Daoy (cell line): Measurements from ENCODE around the gene DBNDD1. TPM values are rescaled to one million over a fixed set of nuclear protein-coding genes. Genes with fewer than 3 reads are reported as not detected.
"Not testable (repeated sequence)": the region's sequence is repeated elsewhere in the genome, so short reads cannot be mapped to it uniquely, and the experiment has no call there.

Experiments
- DNase-seq: peaks from one replicate; pipeline ENCODE4 v3.0.0-alpha.2; 2015; ENCODE audit warnings: low read depth
- total RNA-seq: library from RNA; depleted of rRNA; stranded (reverse); fragments of >200 nt; shearing (Covaris generic); gene quantifications from 2 replicates; pipeline ENCODE4 v1.2.3, GENCODE V29; 2014; rRNA removed

DBNDD1 gene
- 2.6 and 3.0 TPM in 2 replicates for total RNA-seq

- no peak for DNase-seq
Observed at GRCh38 chr16:90018652-90019542, at the start of gene DBNDD1. DBNDD1 (minus strand) TSS chr16:90019456; CDS start chr16:90019341, 115 bp downstream.

GRCh38 chr16:90061437-90061836 is 42.2 kb upstream of the DBNDD1 start:
- DNase-seq: no peak

- DNase-seq: peak; percentile 82
Observed at GRCh38 chr16:90057738-90058173, 38.5 kb upstream of the DBNDD1 start.

- not testable (repeated sequence) for DNase-seq
Observed at GRCh38 chr16:90056521-90056920, 37.3 kb upstream of the DBNDD1 start.

GRCh38 chr16:90055371-90055770 is 36.1 kb upstream of the DBNDD1 start:
- DNase-seq: no peak

- DNase-seq: no peak
Observed at GRCh38 chr16:90054554-90054953, 35.3 kb upstream of the DBNDD1 start.

- DNase-seq: no peak
Observed at GRCh38 chr16:90053902-90054500, 34.7 kb upstream of the DBNDD1 start.

- no peak for DNase-seq
Observed at GRCh38 chr16:90050969-90051368, 31.7 kb upstream of the DBNDD1 start.

GRCh38 chr16:90048737-90049330 is 29.6 kb upstream of the DBNDD1 start:
- no peak for DNase-seq

GRCh38 chr16:90048347-90048722 is 29.1 kb upstream of the DBNDD1 start:
- no peak for DNase-seq

GRCh38 chr16:90047714-90048346 is 28.6 kb upstream of the DBNDD1 start:
- no peak for DNase-seq

GRCh38 chr16:90046971-90047713 is 27.9 kb upstream of the DBNDD1 start:
- DNase-seq: no peak

- no peak for DNase-seq
Observed at GRCh38 chr16:90046122-90046970, 27.1 kb upstream of the DBNDD1 start.

GRCh38 chr16:90044111-90044551 is 24.9 kb upstream of the DBNDD1 start:
- peak; percentile 80 for DNase-seq

- peak; percentile 41 for DNase-seq
Observed at GRCh38 chr16:90043526-90043925, 24.3 kb upstream of the DBNDD1 start.

- DNase-seq: no peak
Observed at GRCh38 chr16:90042946-90043514, 23.8 kb upstream of the DBNDD1 start.

GRCh38 chr16:90041896-90042473 is 22.7 kb upstream of the DBNDD1 start:
- no peak for DNase-seq

- no peak for DNase-seq
Observed at GRCh38 chr16:90040152-90041023, 21.1 kb upstream of the DBNDD1 start.

GRCh38 chr16:90037276-90037675 is 18.0 kb upstream of the DBNDD1 start:
- no peak for DNase-seq
